Kidney epithelial cell (primary cell): ENCODE data around the gene SEC24A. TPM values are rescaled to one million over a fixed set of nuclear protein-coding genes. Genes with fewer than 3 reads are reported as not detected.
"Not testable (repeated sequence)": the region's sequence is repeated elsewhere in the genome, so short reads cannot be mapped to it uniquely, and the experiment has no call there.

Experiments used
- DNase-seq: peaks from one replicate; pipeline ENCODE4 v3.0.0-alpha.2; 2010; ENCODE audit warnings: low read depth
- H3K27me3 ChIP-seq: 2 replicates; pipeline ENCODE4 v1.6.0; 2011; ENCODE audit warnings: low read length; ENCODE audit not compliant: control insufficient read depth, insufficient read depth
- H3K36me3 ChIP-seq: 2 replicates; pipeline ENCODE4 v1.5.1; 2011; ENCODE audit warnings: low read length; ENCODE audit not compliant: control insufficient read depth, insufficient read depth
- H3K4me3 ChIP-seq: 2 replicates; pipeline ENCODE4 v1.5.1; 2011; ENCODE audit warnings: low read depth, mild to moderate bottlenecking, control low read depth, low read length
- CTCF ChIP-seq: IDR thresholded peaks from 2 replicates; pipeline ENCODE4 v1.5.1; 2011; ENCODE audit warnings: mild to moderate bottlenecking, moderate library complexity, low read length, control low read depth, inconsistent platforms; ENCODE audit not compliant: insufficient read depth, poor library complexity, severe bottlenecking
- total RNA-seq: library from RNA; depleted of rRNA; stranded (reverse); fragments of >200 nt; gene quantifications from 2 replicates; pipeline ENCODE4 v1.2.3, GENCODE V29; 2015

SEC24A gene
- total RNA-seq, 1 donor from 2014 or later, result 16.0 TPM

GRCh38 chr5:134659456-134659855, 10.9 kb downstream of the SEC24A start:
- H3K36me3 ChIP-seq, result peaks cover 2% of the 10 kb centered on the region
- no peaks in the 10 kb centered on the region for H3K27me3 ChIP-seq
- TF ChIP-seq CTCF, result no peak
- DNase-seq, result no peak
- no peak overlapping the region for H3K4me3 ChIP-seq

GRCh38 chr5:134659922-134660321, 11.3 kb downstream of the SEC24A start:
- Histone ChIP-seq H3K4me3 (no peak overlapping the region), H3K36me3 (peaks cover 2% of the 10 kb centered on the region), H3K27me3 (no peaks in the 10 kb centered on the region)
- no peak for DNase-seq
- no peak for TF ChIP-seq CTCF

GRCh38 chr5:134662971-134663370, 14.4 kb downstream of the SEC24A start:
- Histone ChIP-seq H3K27me3 (no peaks in the 10 kb centered on the region), H3K4me3 (no peak overlapping the region), H3K36me3 (peaks cover 2% of the 10 kb centered on the region)
- no peak for DNase-seq
- TF ChIP-seq CTCF, result no peak

- DNase-seq, result no peak
- no peak overlapping the region for H3K4me3 ChIP-seq
- H3K27me3 ChIP-seq, result no peaks in the 10 kb centered on the region
- no peak for TF ChIP-seq CTCF
- H3K36me3 ChIP-seq, result peaks cover 2% of the 10 kb centered on the region
Measured at GRCh38 chr5:134664448-134664847, 15.9 kb downstream of the SEC24A start.

- not testable (repeated sequence) for H3K36me3 ChIP-seq, DNase-seq, H3K27me3 ChIP-seq, H3K4me3 ChIP-seq
Measured at GRCh38 chr5:134673546-134673945, 25.0 kb downstream of the SEC24A start.

GRCh38 chr5:134677357-134677756, 28.8 kb downstream of the SEC24A start:
- not testable (repeated sequence) for DNase-seq, H3K27me3 ChIP-seq, H3K36me3 ChIP-seq, H3K4me3 ChIP-seq

GRCh38 chr5:134690144-134690543, 41.6 kb downstream of the SEC24A start:
- not testable (repeated sequence) for DNase-seq, H3K4me3 ChIP-seq, H3K36me3 ChIP-seq

More at GRCh38 chr5:134690144-134690543, 41.6 kb downstream of the SEC24A start:
- not testable (repeated sequence) for H3K27me3 ChIP-seq
